HG02938 (cell line): ENCODE measurements around the gene PDE4B.
"Not testable (repeated sequence)": the region's sequence is repeated elsewhere in the genome, so short reads cannot be mapped to it uniquely, and the experiment has no call there.

Source experiments
- ATAC-seq: cut with Tn5 transposase; IDR thresholded peaks from one replicate; pipeline ENCODE4 v1.9.1; 2021; ENCODE audit warnings: mild to moderate bottlenecking, moderate library complexity; ENCODE audit not compliant: unreplicated experiment

PDE4B gene

GRCh38 chr1:66043186-66043585 lies 250.5 kb downstream of the PDE4B start:
- no peak for ATAC-seq

- no peak for ATAC-seq
These were observed 252.2 kb downstream of the PDE4B start for GRCh38 chr1:66044912-66045311.

- ATAC-seq: no peak
These were observed 253.7 kb downstream of the PDE4B start for GRCh38 chr1:66046415-66046814.

- ATAC-seq: no peak
These were observed 255.3 kb downstream of the PDE4B start for GRCh38 chr1:66048011-66048410.

- ATAC-seq: no peak
These were observed 257.4 kb downstream of the PDE4B start for GRCh38 chr1:66050123-66050522.

- ATAC-seq: no peak
These were observed 257.9 kb downstream of the PDE4B start for GRCh38 chr1:66050633-66051032.

- ATAC-seq: no peak
These were observed 262.4 kb downstream of the PDE4B start for GRCh38 chr1:66055092-66055491.

GRCh38 chr1:66057448-66057847 lies 264.8 kb downstream of the PDE4B start:
- not testable (repeated sequence) for ATAC-seq

GRCh38 chr1:66058558-66058957 lies 265.9 kb downstream of the PDE4B start:
- ATAC-seq: no peak

- ATAC-seq: not testable (repeated sequence)
These were observed 274.5 kb downstream of the PDE4B start for GRCh38 chr1:66067219-66067618.

GRCh38 chr1:66069976-66070876 lies 277.5 kb downstream of the PDE4B start:
- ATAC-seq: no peak

GRCh38 chr1:66073388-66073787 lies 280.7 kb downstream of the PDE4B start:
- ATAC-seq: no peak

GRCh38 chr1:66074147-66074546 lies 281.5 kb downstream of the PDE4B start:
- ATAC-seq: no peak

- no peak for ATAC-seq
These were observed 285.7 kb downstream of the PDE4B start for GRCh38 chr1:66078412-66078811.

GRCh38 chr1:66083003-66083402 lies 290.3 kb downstream of the PDE4B start:
- ATAC-seq: no peak

- ATAC-seq: no peak
These were observed 291.7 kb downstream of the PDE4B start for GRCh38 chr1:66084442-66084841.

- ATAC-seq: no peak
These were observed 292.9 kb downstream of the PDE4B start for GRCh38 chr1:66085600-66085999.

- no peak for ATAC-seq
These were observed 296.1 kb downstream of the PDE4B start for GRCh38 chr1:66088787-66089186.

- ATAC-seq: no peak
These were observed 298.3 kb downstream of the PDE4B start for GRCh38 chr1:66090859-66091457.

- no peak for ATAC-seq
These were observed 302.5 kb downstream of the PDE4B start for GRCh38 chr1:66095190-66095589.

GRCh38 chr1:66100959-66101358 lies 308.3 kb downstream of the PDE4B start:
- not testable (repeated sequence) for ATAC-seq

- ATAC-seq: not testable (repeated sequence)
These were observed 311.4 kb downstream of the PDE4B start for GRCh38 chr1:66104076-66104475.
